CD4-positive, alpha-beta T cell treated with Interleukin-6 for 4 hours (primary cell): Measurements from ENCODE around the gene AHDC1.
A peak's percentile ranks its signal among the peaks of the same experiment; 100 is the strongest.

Experiments
- DNase-seq: peaks from one replicate; pipeline ENCODE4 v3.0.0-alpha.2; 2020; ENCODE audit warnings: mixed read lengths

The AHDC1 gene

GRCh38 chr1:27598295-27598687 is 5.7 kb downstream of the AHDC1 start:
- DNase-seq, result no peak

GRCh38 chr1:27597516-27598294 is 6.2 kb downstream of the AHDC1 start:
- no peak for DNase-seq

GRCh38 chr1:27596986-27597385 is 7.0 kb downstream of the AHDC1 start:
- DNase-seq, result no peak

- DNase-seq, result no peak
These were observed 7.7 kb downstream of the AHDC1 start for GRCh38 chr1:27596261-27596660.

GRCh38 chr1:27595597-27595996 is 8.3 kb downstream of the AHDC1 start:
- no peak for DNase-seq

GRCh38 chr1:27594564-27595510 is 9.1 kb downstream of the AHDC1 start:
- peak; percentile 38 for DNase-seq

- DNase-seq, result no peak
These were observed 10.0 kb downstream of the AHDC1 start for GRCh38 chr1:27593678-27594563.

- DNase-seq, result no peak
These were observed 10.8 kb downstream of the AHDC1 start for GRCh38 chr1:27592931-27593677.

- no peak for DNase-seq
These were observed 11.6 kb downstream of the AHDC1 start for GRCh38 chr1:27592232-27592930.

GRCh38 chr1:27591622-27592021 is 12.3 kb downstream of the AHDC1 start:
- no peak for DNase-seq

GRCh38 chr1:27590917-27591508 is 12.9 kb downstream of the AHDC1 start:
- DNase-seq, result no peak

- DNase-seq, result no peak
These were observed 14.0 kb downstream of the AHDC1 start for GRCh38 chr1:27589841-27590426.

GRCh38 chr1:27589441-27589840 is 14.5 kb downstream of the AHDC1 start:
- no peak for DNase-seq

GRCh38 chr1:27588256-27589232 is 15.4 kb downstream of the AHDC1 start:
- DNase-seq, result no peak

GRCh38 chr1:27585684-27586083 is 18.3 kb downstream of the AHDC1 start:
- DNase-seq, result no peak

- DNase-seq, result no peak
These were observed 19.5 kb downstream of the AHDC1 start for GRCh38 chr1:27584453-27584852.

- no peak for DNase-seq
These were observed 20.5 kb downstream of the AHDC1 start for GRCh38 chr1:27583479-27583878.

GRCh38 chr1:27581823-27582243 is 22.1 kb downstream of the AHDC1 start:
- DNase-seq, result no peak

GRCh38 chr1:27577504-27578188 is 26.3 kb downstream of the AHDC1 start:
- DNase-seq, result no peak
